ENCODE results near the gene ATP1A1.
A peak's percentile ranks its signal among the peaks of the same experiment; 100 is the strongest.

The ATP1A1 gene

GRCh38 chr1:116379057-116379630, 6.1 kb downstream of the ATP1A1 start:
- Mint-ChIP-seq H3K9me3 (no peaks in the 10 kb centered on the region), H3K27ac (peak overlapping the region; percentile 95 to 98)

GRCh38 chr1:116379674-116380498, 6.8 kb downstream of the ATP1A1 start:
- H3K27me3 Mint-ChIP-seq = no peaks in the 10 kb centered on the region
- DNase-seq (no peak), ATAC-seq (replicated peaks) (no peak)
- H3K4me1 Mint-ChIP-seq (ENCODE audit: low read depth in 2 of 2) = peaks cover 59 to 83% of the 10 kb centered on the region in 2 donors
- H3K9me3 Mint-ChIP-seq = no peaks in the 10 kb centered on the region
- peaks cover 33% of the 10 kb centered on the region for H3K36me3 Mint-ChIP-seq (ENCODE audit: insufficient read depth)
- H3K27ac Mint-ChIP-seq = peak overlapping the region; percentile 95 to 98
- H3K4me3 Mint-ChIP-seq = no peak overlapping the region

More at GRCh38 chr1:116379057-116379630, 6.1 kb downstream of the ATP1A1 start:
- peaks cover 34% of the 10 kb centered on the region for H3K36me3 Mint-ChIP-seq (ENCODE audit: insufficient read depth)
- DNase-seq (no peak), ATAC-seq (replicated peaks) (no peak)
- no peaks in the 10 kb centered on the region for H3K27me3 Mint-ChIP-seq
- peaks cover 66 to 89% of the 10 kb centered on the region in 2 donors for H3K4me1 Mint-ChIP-seq (ENCODE audit: low read depth in 2 of 2)
- peak overlapping the region; percentile 17 to 94 for H3K4me3 Mint-ChIP-seq

- Mint-ChIP-seq H3K27me3 (no peaks in the 10 kb centered on the region), H3K36me3 (ENCODE audit: insufficient read depth) (peaks cover 33% of the 10 kb centered on the region), H3K9me3 (no peaks in the 10 kb centered on the region), H3K27ac (peak overlapping the region in 1 of 2 donors; percentile 95), H3K4me3 (no peak overlapping the region), H3K4me1 (ENCODE audit: low read depth in 2 of 2) (peaks cover 51 to 75% of the 10 kb centered on the region in 2 donors)
- ATAC-seq (replicated peaks) = no peak
- DNase-seq = no peak
These were observed 7.6 kb downstream of the ATP1A1 start for GRCh38 chr1:116380499-116381242.

GRCh38 chr1:116382321-116382720, 9.3 kb downstream of the ATP1A1 start:
- ATAC-seq (replicated peaks) (no peak), DNase-seq (no peak)
- peaks cover 39 to 60% of the 10 kb centered on the region in 2 donors for H3K4me1 Mint-ChIP-seq (ENCODE audit: low read depth in 2 of 2)
- H3K4me3 Mint-ChIP-seq = peak overlapping the region in 1 of 2 donors; percentile 33
- no peaks in the 10 kb centered on the region for H3K9me3 Mint-ChIP-seq
- H3K27ac Mint-ChIP-seq = peak overlapping the region; percentile 69 to 81
- H3K36me3 Mint-ChIP-seq (ENCODE audit: insufficient read depth) = peaks cover 39% of the 10 kb centered on the region
- no peaks in the 10 kb centered on the region for H3K27me3 Mint-ChIP-seq

- Mint-ChIP-seq H3K4me3 (peak overlapping the region in 1 of 2 donors; percentile 33), H3K4me1 (ENCODE audit: low read depth in 2 of 2) (peaks cover 33 to 54% of the 10 kb centered on the region in 2 donors), H3K36me3 (ENCODE audit: insufficient read depth) (peaks cover 42% of the 10 kb centered on the region), H3K9me3 (no peaks in the 10 kb centered on the region), H3K27me3 (no peaks in the 10 kb centered on the region), H3K27ac (peak overlapping the region; percentile 69 to 81)
- ATAC-seq (replicated peaks) = no peak
- DNase-seq = no peak
These were observed 9.9 kb downstream of the ATP1A1 start for GRCh38 chr1:116382857-116383483.

GRCh38 chr1:116386042-116386441, 13.0 kb downstream of the ATP1A1 start:
- Mint-ChIP-seq H3K4me3 (no peak overlapping the region), H3K27me3 (no peaks in the 10 kb centered on the region), H3K27ac (peak overlapping the region in 1 of 2 donors; percentile 19), H3K36me3 (ENCODE audit: insufficient read depth) (peaks cover 73% of the 10 kb centered on the region), H3K9me3 (no peaks in the 10 kb centered on the region), H3K4me1 (ENCODE audit: low read depth in 2 of 2) (peaks cover 37 to 47% of the 10 kb centered on the region in 2 donors)
- ATAC-seq (replicated peaks) = no peak
- DNase-seq = no peak

GRCh38 chr1:116387551-116387950, 14.5 kb downstream of the ATP1A1 start:
- peaks cover 36 to 45% of the 10 kb centered on the region in 2 donors for H3K4me1 Mint-ChIP-seq (ENCODE audit: low read depth in 2 of 2)
- DNase-seq = no peak
- H3K27ac Mint-ChIP-seq = no peak overlapping the region
- no peak overlapping the region for H3K4me3 Mint-ChIP-seq
- no peaks in the 10 kb centered on the region for H3K27me3 Mint-ChIP-seq
- ATAC-seq (replicated peaks) = no peak
- peaks cover 84% of the 10 kb centered on the region for H3K36me3 Mint-ChIP-seq (ENCODE audit: insufficient read depth)
- H3K9me3 Mint-ChIP-seq = no peaks in the 10 kb centered on the region

- Mint-ChIP-seq H3K27me3 (no peaks in the 10 kb centered on the region), H3K4me3 (no peak overlapping the region), H3K4me1 (ENCODE audit: low read depth in 2 of 2) (peaks cover 36 to 45% of the 10 kb centered on the region in 2 donors), H3K9me3 (no peaks in the 10 kb centered on the region), H3K36me3 (ENCODE audit: insufficient read depth) (peaks cover 90% of the 10 kb centered on the region), H3K27ac (peak overlapping the region; percentile 70 to 86)
- DNase-seq (no peak), ATAC-seq (replicated peaks) (no peak)
These were observed 15.1 kb downstream of the ATP1A1 start for GRCh38 chr1:116388122-116388521.

- ATAC-seq (replicated peaks) (no peak), DNase-seq (no peak)
- H3K27ac Mint-ChIP-seq = peak overlapping the region; percentile 70 to 86
- H3K9me3 Mint-ChIP-seq = no peaks in the 10 kb centered on the region
- peaks cover 28 to 37% of the 10 kb centered on the region in 2 donors for H3K4me1 Mint-ChIP-seq (ENCODE audit: low read depth in 2 of 2)
- peaks cover 95% of the 10 kb centered on the region for H3K36me3 Mint-ChIP-seq (ENCODE audit: insufficient read depth)
- no peaks in the 10 kb centered on the region for H3K27me3 Mint-ChIP-seq
- H3K4me3 Mint-ChIP-seq = no peak overlapping the region
These were observed 16.0 kb downstream of the ATP1A1 start for GRCh38 chr1:116389013-116389412.

GRCh38 chr1:116389686-116390085, 16.6 kb downstream of the ATP1A1 start:
- Mint-ChIP-seq H3K36me3 (ENCODE audit: insufficient read depth) (peaks cover 96% of the 10 kb centered on the region), H3K27me3 (no peaks in the 10 kb centered on the region), H3K4me1 (ENCODE audit: low read depth in 2 of 2) (peaks cover 28 to 34% of the 10 kb centered on the region in 2 donors), H3K27ac (peak overlapping the region; percentile 70 to 86), H3K9me3 (no peaks in the 10 kb centered on the region), H3K4me3 (peak overlapping the region; percentile 1 to 39)
- ATAC-seq (replicated peaks) (peak; percentile 55), DNase-seq (no peak)

GRCh38 chr1:116390195-116390594, 17.2 kb downstream of the ATP1A1 start:
- Mint-ChIP-seq H3K36me3 (ENCODE audit: insufficient read depth) (peaks cover 96% of the 10 kb centered on the region), H3K27ac (peak overlapping the region; percentile 70 to 86), H3K4me3 (peak overlapping the region; percentile 38 to 39), H3K27me3 (no peaks in the 10 kb centered on the region), H3K4me1 (ENCODE audit: low read depth in 2 of 2) (peaks cover 28 to 34% of the 10 kb centered on the region in 2 donors), H3K9me3 (no peaks in the 10 kb centered on the region)
- ATAC-seq (replicated peaks) (peak; percentile 98), DNase-seq (peak; percentile 48 to 60 (median 56))

- Mint-ChIP-seq H3K36me3 (ENCODE audit: insufficient read depth) (peaks cover 96% of the 10 kb centered on the region), H3K27ac (peak overlapping the region; percentile 70 to 86), H3K4me3 (peak overlapping the region in 1 of 2 donors; percentile 29), H3K9me3 (no peaks in the 10 kb centered on the region), H3K27me3 (no peaks in the 10 kb centered on the region), H3K4me1 (ENCODE audit: low read depth in 2 of 2) (peaks cover 28 to 34% of the 10 kb centered on the region in 2 donors)
- ATAC-seq (replicated peaks) (no peak), DNase-seq (no peak)
These were observed 18.1 kb downstream of the ATP1A1 start for GRCh38 chr1:116391185-116391584.

Measured in effector memory CD8-positive, alpha-beta T cell (primary cell).